Left lobe of liver (tissue), 2 donors: Measurements from ENCODE around the gene ALDOA. TPM values are rescaled to one million over a fixed set of nuclear protein-coding genes. Genes with fewer than 3 reads are reported as not detected.
"Not testable (repeated sequence)": the region's sequence is repeated elsewhere in the genome, so short reads cannot be mapped to it uniquely, and the experiment has no call there.

Experiments used
- ATAC-seq: fragments of 200-7000 bp; cut with Tn5 transposase; one replicate; pipeline ENCODE4 v1.9.1; 2020; ENCODE audit warnings: mild to moderate bottlenecking, moderate library complexity
- DNase-seq: peaks from one replicate; pipeline ENCODE4 v3.0.0-alpha.2; 2020; ENCODE audit warnings: low spot score
- total RNA-seq: library from RNA; stranded (reverse); gene quantifications from one replicate; pipeline ENCODE4 v1.2.1, GENCODE V29; 2021
- donor health status: DM: no; HTN: no; CAD: no; lungs with moderate emphysema.
- donor health status: DM: no; HTN: yes; CAD: no.

The ALDOA gene
- total RNA-seq, 1 donor from 2014 or later: 176 TPM

DNA sequence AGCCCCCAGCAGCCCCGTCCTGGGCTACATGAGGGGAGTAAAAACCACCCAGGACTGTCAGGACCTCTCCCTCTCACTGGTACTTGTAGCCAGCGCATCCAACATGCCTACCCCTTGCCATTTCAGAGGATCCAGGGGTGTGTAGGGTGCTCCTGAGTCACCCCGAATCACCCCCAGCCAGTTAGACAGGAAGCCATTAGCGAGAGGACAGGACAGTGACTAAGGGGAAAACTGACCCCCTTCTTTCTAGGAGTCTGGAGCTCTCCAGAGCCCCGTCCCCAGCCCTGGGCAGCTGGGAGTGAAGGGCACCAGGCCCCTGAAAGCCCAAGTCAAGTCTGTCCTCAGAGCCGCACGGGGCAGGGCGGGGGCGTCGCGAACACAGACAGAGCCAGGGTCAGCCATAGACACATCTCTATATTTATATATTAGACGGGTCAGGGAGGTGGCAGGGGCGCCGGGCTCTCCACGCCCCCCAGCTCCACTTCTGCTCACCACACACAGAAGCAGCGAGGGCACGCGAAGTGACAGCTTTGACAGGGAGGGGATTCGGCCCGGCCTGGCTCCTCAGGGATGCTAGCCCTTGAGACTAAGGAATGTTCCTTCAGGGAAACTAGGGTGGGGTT, 48.3 kb downstream of the ALDOA start:
- DNase-seq (no peak), ATAC-seq (no peak)

DNA sequence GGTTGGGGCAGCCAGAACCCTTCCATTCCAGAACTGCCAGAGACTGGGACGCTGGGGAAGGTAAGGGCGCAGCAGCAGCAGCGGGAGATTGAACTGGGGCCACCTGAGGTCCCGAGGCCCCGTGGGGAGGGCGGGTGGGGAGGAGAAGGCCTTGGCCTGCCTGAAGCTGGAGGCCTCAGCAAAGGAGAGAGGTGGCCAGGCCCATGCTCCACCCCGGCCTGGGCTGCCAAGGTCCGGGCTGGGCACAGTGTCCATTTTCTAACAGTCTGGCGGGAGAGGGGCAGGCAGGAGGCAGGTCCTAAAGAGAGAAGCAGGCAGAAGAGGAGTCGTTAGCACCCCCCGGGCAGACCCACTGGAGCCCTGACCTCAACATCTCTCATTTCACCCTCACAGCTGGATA, 48.9 kb downstream of the ALDOA start:
- no peak for ATAC-seq
- no peak for DNase-seq

DNA sequence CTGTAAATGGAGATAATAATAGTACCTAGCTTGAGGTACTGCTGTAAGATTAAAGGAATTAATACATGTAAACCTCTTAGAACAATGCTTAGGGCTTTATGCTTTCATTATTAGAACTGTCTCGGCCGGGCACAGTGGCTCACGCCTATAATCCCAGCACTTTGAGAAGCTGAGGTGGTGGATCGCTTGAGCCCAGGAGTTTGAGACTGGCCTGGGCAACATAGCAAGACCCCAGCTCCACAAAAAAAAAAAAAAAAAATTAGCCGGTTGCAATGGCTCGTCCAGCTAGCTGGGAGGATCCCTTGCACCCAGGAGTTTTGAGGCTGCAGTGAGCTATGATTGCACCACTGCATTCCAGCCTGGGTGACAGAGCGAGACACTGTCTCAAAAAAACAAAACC, 49.3 kb downstream of the ALDOA start:
- not testable (repeated sequence) for ATAC-seq

DNA sequence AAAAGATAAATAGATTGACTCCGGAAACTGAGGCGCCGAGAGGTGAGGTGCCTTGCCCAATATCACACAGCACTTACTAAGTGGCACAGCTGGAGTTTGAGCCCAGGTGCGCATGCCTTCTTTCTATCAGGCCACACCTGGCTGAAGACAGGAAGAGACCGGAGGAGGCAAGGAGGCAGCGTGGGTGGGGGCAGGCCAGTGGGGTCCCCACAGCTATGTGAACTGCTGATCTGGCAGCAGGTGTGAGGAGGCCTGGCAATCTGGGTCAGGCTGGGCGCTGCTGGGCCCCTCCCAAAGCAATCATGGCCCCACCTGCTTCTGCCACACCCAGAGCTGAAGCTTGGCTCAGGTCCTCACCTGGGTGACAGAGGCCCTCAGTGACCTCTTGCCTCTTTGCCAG, 49.7 kb downstream of the ALDOA start:
- DNase-seq (no peak), ATAC-seq (peak; percentile 8)

More for the DNA sequence above, 49.3 kb downstream of the ALDOA start:
- DNase-seq: not testable (repeated sequence)

DNA sequence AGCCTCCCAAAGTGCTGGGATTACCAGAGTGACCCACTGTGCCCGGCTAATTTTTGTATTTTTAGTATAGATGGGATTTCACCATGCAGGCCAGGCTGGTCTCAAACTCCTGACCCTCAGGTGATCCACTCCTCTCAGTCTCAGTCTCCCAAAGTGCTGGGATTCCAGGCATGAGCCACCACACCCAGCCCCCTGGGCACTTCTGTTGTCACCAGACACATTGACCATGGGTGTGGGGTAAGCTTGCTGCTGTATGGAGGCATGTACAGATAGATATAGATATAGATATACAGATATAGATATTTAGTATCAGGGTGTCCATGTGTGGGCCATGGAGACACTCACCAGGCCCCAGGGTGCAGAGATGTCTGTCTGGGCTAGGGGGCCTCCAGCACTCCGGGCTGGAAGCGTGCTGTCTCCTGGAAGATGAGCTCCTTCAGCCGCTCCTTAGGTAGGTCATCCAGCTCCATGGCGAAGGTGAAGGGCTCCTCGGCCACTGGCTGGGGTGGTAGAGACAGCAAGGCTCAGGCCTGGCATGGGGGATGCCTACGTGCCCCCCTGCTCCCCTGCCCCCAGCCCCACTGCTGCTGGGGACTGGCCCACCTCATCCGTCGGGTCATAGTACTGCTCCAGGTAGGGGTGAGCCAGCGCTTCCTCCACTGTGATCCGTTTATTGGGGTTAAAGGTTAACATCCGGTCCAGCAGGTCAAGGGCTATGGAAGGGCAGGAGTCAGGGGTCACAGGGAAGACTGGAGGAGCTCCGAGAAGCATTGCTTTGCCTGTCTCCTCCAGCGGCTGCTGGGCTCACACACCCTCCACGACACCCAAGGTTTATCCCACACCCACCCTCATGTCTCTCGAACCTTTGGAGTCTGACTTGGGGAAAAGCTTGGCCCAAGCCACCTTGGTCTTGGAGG, 51.0 kb downstream of the ALDOA start:
- ATAC-seq (no peak), DNase-seq (no peak)

DNA sequence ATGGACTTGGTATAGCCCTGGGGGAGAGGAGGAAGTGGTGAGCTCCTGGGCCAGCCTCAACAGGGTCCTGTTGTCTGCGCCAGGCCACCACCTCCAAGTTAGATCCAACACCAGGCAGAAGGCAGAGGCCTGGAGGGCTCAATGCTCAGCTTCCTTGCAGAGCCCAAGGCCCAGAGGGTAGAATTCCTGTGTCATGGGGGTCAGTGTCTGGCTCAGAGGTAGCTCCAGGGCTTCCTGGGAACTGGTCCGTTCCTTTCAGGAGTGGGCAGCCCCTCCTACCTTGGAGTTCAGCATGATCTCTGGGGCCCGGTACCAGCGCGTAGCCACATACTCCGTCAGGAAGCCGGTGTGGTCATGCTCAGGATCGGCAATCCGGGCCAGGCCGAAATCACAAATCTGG, 52.2 kb downstream of the ALDOA start:
- DNase-seq: no peak
- no peak for ATAC-seq

DNA sequence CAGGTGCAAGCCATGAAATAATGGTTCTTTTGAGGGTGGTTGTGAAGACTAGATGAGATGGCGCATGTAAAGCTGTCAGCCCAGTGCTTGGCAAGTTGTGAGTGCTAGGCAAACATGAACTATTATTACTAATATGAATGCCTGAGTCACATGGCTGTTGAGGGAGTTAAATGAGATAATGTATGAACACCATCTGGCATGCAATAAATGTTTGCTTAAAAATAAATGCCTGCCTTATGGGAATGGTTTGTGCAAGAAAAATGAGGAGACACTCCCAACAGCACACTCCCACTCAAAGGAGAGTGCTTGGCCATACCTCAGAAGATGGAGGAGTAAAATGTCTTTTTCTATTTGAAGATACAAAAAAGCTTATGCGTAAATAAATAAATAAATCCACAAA, 53.9 kb downstream of the ALDOA start:
- no peak for DNase-seq
- no peak for ATAC-seq

Other genes starting within 250 kb of the ALDOA start
- 11.9 TPM for gene PAGR1, start 249.6 kb upstream of the ALDOA start, total RNA-seq
- gene MVP, start 245.3 kb upstream of the ALDOA start, total RNA-seq: 44.4 TPM
- gene CDIPT, start 202.5 kb upstream of the ALDOA start, total RNA-seq: 53.1 TPM
- 0.55 TPM for gene SEZ6L2, start 166.2 kb upstream of the ALDOA start, total RNA-seq
- gene ASPHD1, start 165.3 kb upstream of the ALDOA start, total RNA-seq: 0.13 TPM
- gene KCTD13, start 139.5 kb upstream of the ALDOA start, total RNA-seq: 9.8 TPM
- 71.0 TPM for gene TMEM219, start 103.7 kb upstream of the ALDOA start, total RNA-seq
- gene TAOK2, start 91.9 kb upstream of the ALDOA start, total RNA-seq: 21.1 TPM
- 9.2 TPM for gene HIRIP3, start 70.1 kb upstream of the ALDOA start, total RNA-seq
- gene INO80E, start 69.5 kb upstream of the ALDOA start, total RNA-seq: 34.7 TPM
- 0.15 TPM for gene DOC2A, start 54.7 kb upstream of the ALDOA start, total RNA-seq
- not detected for gene C16orf92, start 42.6 kb upstream of the ALDOA start, total RNA-seq
- gene TLCD3B, start 34.5 kb upstream of the ALDOA start, total RNA-seq: 0.13 TPM
- gene PPP4C, start 10.2 kb downstream of the ALDOA start, total RNA-seq: 51.0 TPM
- 0.86 TPM for gene TBX6, start 26.2 kb downstream of the ALDOA start, total RNA-seq
- gene YPEL3, start 30.5 kb downstream of the ALDOA start, total RNA-seq: 20.9 TPM
- gene GDPD3, start 47.8 kb downstream of the ALDOA start, total RNA-seq: 1.4 TPM
- gene MAPK3, start 57.5 kb downstream of the ALDOA start, total RNA-seq: 12.3 TPM
- 8.5 TPM for gene CORO1A, start 117.8 kb downstream of the ALDOA start, total RNA-seq
- gene BOLA2B, start 127.9 kb downstream of the ALDOA start, total RNA-seq: 21.7 TPM
- gene SLX1A, start 128.1 kb downstream of the ALDOA start, total RNA-seq: 77.1 TPM
- 22.8 TPM for gene SULT1A3, start 133.5 kb downstream of the ALDOA start, total RNA-seq
- gene NPIPB13, start 182.7 kb downstream of the ALDOA start, total RNA-seq: 6.2 TPM